Astrocyte (in vitro differentiated cells and primary cell): ENCODE data around the gene SPTB. TPM values are rescaled to one million over a fixed set of nuclear protein-coding genes. Genes with fewer than 3 reads are reported as not detected.

ENCODE experiments used
- DNase-seq: peaks from one replicate; pipeline ENCODE4 v3.0.0-alpha.2; 2010; ENCODE audit warnings: low read depth
- FAIRE-seq: peaks from 2 replicates; lab custom pipeline; 2011; peaks lifted over from hg19 to GRCh38; lab: Jason Lieb, UNC
- H2AFZ ChIP-seq: 2 replicates; pipeline ENCODE4 v1.6.0; 2012; ENCODE audit warnings: low read depth, low read length, inconsistent platforms
- H3K27ac ChIP-seq: 2 replicates; pipeline ENCODE4 v1.5.1; 2011; ENCODE audit warnings: low read depth, low read length, inconsistent platforms
- H3K27me3 ChIP-seq: 2 replicates; pipeline ENCODE4 v1.6.0; 2011; ENCODE audit warnings: low read length, inconsistent platforms; ENCODE audit not compliant: insufficient read depth
- H3K36me3 ChIP-seq: 2 replicates; pipeline ENCODE4 v1.5.1; 2011; ENCODE audit warnings: low read length, inconsistent platforms; ENCODE audit not compliant: insufficient read depth
- H3K4me1 ChIP-seq: 2 replicates; pipeline ENCODE4 v1.5.1; 2011; ENCODE audit warnings: low read length, inconsistent platforms; ENCODE audit not compliant: insufficient read depth
- H3K4me2 ChIP-seq: 2 replicates; pipeline ENCODE4 v1.6.0; 2012; ENCODE audit warnings: low read length, inconsistent platforms
- H3K4me3 ChIP-seq: 2 replicates; pipeline ENCODE4 v1.5.1; 2011; ENCODE audit warnings: low read depth, mild to moderate bottlenecking, low read length, inconsistent platforms; ENCODE audit not compliant: insufficient read depth
- H3K79me2 ChIP-seq: 2 replicates; pipeline ENCODE4 v1.6.0; 2012; ENCODE audit warnings: mild to moderate bottlenecking, low read length, inconsistent platforms; ENCODE audit not compliant: insufficient read depth
- H3K9ac ChIP-seq: 2 replicates; pipeline ENCODE4 v1.6.0; 2012; ENCODE audit warnings: mild to moderate bottlenecking, low read length, inconsistent platforms
- H3K9me3 ChIP-seq: 2 replicates; pipeline ENCODE4 v1.5.1; 2012; ENCODE audit warnings: low read depth, mild to moderate bottlenecking, low read length, inconsistent platforms; ENCODE audit not compliant: insufficient read depth
- H4K20me1 ChIP-seq: 2 replicates; pipeline ENCODE4 v1.6.0; 2012; ENCODE audit warnings: low read length, inconsistent platforms; ENCODE audit not compliant: insufficient read depth
- H3K27ac Mint-ChIP-seq: one replicate; pipeline ENCODE4 v1.8.0; 2021; ENCODE audit warnings: mild to moderate bottlenecking, mixed read lengths; ENCODE audit not compliant: unreplicated experiment
- H3K27me3 Mint-ChIP-seq: one replicate; pipeline ENCODE4 v1.8.0; 2021; ENCODE audit warnings: low read depth, mixed read lengths; ENCODE audit not compliant: unreplicated experiment
- H3K36me3 Mint-ChIP-seq: one replicate; pipeline ENCODE4 v1.8.0; 2021; ENCODE audit warnings: low read depth, mixed read lengths; ENCODE audit not compliant: unreplicated experiment
- H3K4me1 Mint-ChIP-seq: one replicate; pipeline ENCODE4 v1.8.0; 2021; ENCODE audit warnings: low read depth, mixed read lengths; ENCODE audit not compliant: unreplicated experiment
- H3K4me3 Mint-ChIP-seq: one replicate; pipeline ENCODE4 v1.8.0; 2021; ENCODE audit warnings: mild to moderate bottlenecking, moderate library complexity, mixed read lengths; ENCODE audit not compliant: unreplicated experiment
- H3K9me3 Mint-ChIP-seq: one replicate; pipeline ENCODE4 v1.8.0; 2021; ENCODE audit warnings: mild to moderate bottlenecking, mixed read lengths; ENCODE audit not compliant: unreplicated experiment
- EZH2 ChIP-seq: IDR thresholded peaks from 2 replicates; pipeline ENCODE4 v1.6.1; 2012; ENCODE audit warnings: mild to moderate bottlenecking, low read length, inconsistent platforms; ENCODE audit not compliant: insufficient read depth
- total RNA-seq: library from RNA; stranded (reverse); gene quantifications from 2 replicates; pipeline ENCODE4 v1.2.1, GENCODE V29; 2021
- TF ChIP-seq, protein P1 (sequence below): IDR thresholded peaks from 2 replicates; pipeline ENCODE4 v1.5.1; 2011; ENCODE audit warnings: low read depth, mild to moderate bottlenecking, inconsistent platforms, low read length, moderate library complexity; ENCODE audit not compliant: insufficient read depth

The SPTB gene
- total RNA-seq, 1 donor from 2014 or later = 0.32 TPM

GRCh38 chr14:64856529-64857445, 22.9 kb downstream of the SPTB start:
- Mint-ChIP-seq H3K9me3 (peaks cover 3% of the 10 kb centered on the region), H3K4me3 (no peak overlapping the region), H3K27ac (no peak overlapping the region), H3K27me3 (peaks cover 38% of the 10 kb centered on the region), H3K4me1 (peaks cover 4% of the 10 kb centered on the region), H3K36me3 (no peaks in the 10 kb centered on the region)
- no peak overlapping the region for H3K9ac ChIP-seq
- FAIRE-seq = no peak
- no peaks in the 10 kb centered on the region for H3K4me1 ChIP-seq
- peak; percentile 8 for DNase-seq
- TF ChIP-seq, protein P1, sequence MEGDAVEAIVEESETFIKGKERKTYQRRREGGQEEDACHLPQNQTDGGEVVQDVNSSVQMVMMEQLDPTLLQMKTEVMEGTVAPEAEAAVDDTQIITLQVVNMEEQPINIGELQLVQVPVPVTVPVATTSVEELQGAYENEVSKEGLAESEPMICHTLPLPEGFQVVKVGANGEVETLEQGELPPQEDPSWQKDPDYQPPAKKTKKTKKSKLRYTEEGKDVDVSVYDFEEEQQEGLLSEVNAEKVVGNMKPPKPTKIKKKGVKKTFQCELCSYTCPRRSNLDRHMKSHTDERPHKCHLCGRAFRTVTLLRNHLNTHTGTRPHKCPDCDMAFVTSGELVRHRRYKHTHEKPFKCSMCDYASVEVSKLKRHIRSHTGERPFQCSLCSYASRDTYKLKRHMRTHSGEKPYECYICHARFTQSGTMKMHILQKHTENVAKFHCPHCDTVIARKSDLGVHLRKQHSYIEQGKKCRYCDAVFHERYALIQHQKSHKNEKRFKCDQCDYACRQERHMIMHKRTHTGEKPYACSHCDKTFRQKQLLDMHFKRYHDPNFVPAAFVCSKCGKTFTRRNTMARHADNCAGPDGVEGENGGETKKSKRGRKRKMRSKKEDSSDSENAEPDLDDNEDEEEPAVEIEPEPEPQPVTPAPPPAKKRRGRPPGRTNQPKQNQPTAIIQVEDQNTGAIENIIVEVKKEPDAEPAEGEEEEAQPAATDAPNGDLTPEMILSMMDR = no peak
- TF ChIP-seq EZH2 = no peak
- H3K4me2 ChIP-seq = no peak overlapping the region
- H3K27ac ChIP-seq = no peak overlapping the region
- H3K79me2 ChIP-seq = no peaks in the 10 kb centered on the region
- H2AFZ ChIP-seq = no peak overlapping the region
- H3K9me3 ChIP-seq = no peaks in the 10 kb centered on the region
- H4K20me1 ChIP-seq = no peaks in the 10 kb centered on the region
- no peaks in the 10 kb centered on the region for H3K36me3 ChIP-seq
- H3K4me3 ChIP-seq = no peak overlapping the region
- peaks cover 45% of the 10 kb centered on the region for H3K27me3 ChIP-seq

- Mint-ChIP-seq H3K27ac (no peak overlapping the region), H3K27me3 (peaks cover 30% of the 10 kb centered on the region), H3K9me3 (peaks cover 3% of the 10 kb centered on the region), H3K4me1 (peaks cover 4% of the 10 kb centered on the region), H3K4me3 (no peak overlapping the region), H3K36me3 (no peaks in the 10 kb centered on the region)
- no peak overlapping the region for H3K4me3 ChIP-seq
- no peaks in the 10 kb centered on the region for H3K36me3 ChIP-seq
- DNase-seq (no peak), FAIRE-seq (no peak)
- H3K79me2 ChIP-seq = no peaks in the 10 kb centered on the region
- no peak overlapping the region for H3K27ac ChIP-seq
- H2AFZ ChIP-seq = no peak overlapping the region
- no peak for TF ChIP-seq EZH2
- TF ChIP-seq, protein P1 = no peak
- H3K27me3 ChIP-seq = peaks cover 45% of the 10 kb centered on the region
- no peak overlapping the region for H3K9ac ChIP-seq
- H3K4me1 ChIP-seq = no peaks in the 10 kb centered on the region
- H3K9me3 ChIP-seq = no peaks in the 10 kb centered on the region
- no peaks in the 10 kb centered on the region for H4K20me1 ChIP-seq
- H3K4me2 ChIP-seq = no peak overlapping the region
Measured at GRCh38 chr14:64855721-64856528, 23.8 kb downstream of the SPTB start.
